ENCODE results near the gene ABTB2.
A peak's percentile ranks its signal among the peaks of the same experiment; 100 is the strongest.

The ABTB2 gene

DNA sequence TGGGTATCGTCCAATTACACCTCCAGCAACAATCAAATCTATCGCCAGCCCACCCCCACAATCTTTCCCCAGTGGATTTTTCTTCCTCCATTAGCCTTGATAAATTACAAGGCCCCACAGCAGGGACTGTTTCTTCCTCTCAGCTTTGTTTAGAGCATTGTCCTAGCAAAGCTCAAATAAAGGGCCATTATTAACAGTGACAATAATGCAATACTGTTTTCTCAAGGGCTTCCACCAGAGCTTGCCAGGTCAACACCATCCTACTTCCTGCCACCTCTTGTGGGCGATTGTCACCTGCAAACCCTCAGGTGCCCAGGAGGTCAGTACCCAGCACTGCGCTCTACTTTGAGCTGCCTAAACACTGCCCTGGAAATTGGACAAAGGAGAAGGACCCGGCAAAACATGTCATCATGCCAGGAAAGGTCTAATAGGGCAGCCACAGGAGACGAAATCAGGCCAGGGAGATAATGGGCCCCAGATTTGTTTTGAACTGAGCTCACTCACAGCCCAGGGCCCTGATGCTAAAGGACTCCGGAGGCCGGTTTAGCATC is 95.2 kb downstream of the ABTB2 start:
- no peak overlapping the region for H3K4me3 ChIP-seq
- DNase-seq (ENCODE audit: low spot score in 2 of 2), result no peak
- no peaks in the 10 kb centered on the region for H3K36me3 ChIP-seq (replicated peaks)
- H3K27me3 ChIP-seq (ENCODE audit: low read depth), result no peaks in the 10 kb centered on the region
- in situ Hi-C loops (cut with MboI; ENCODE audit: low sequenced_read_pairs), result no loop called here
- no peaks in the 10 kb centered on the region for H3K4me1 ChIP-seq
- no peaks in the 10 kb centered on the region for H3K9me3 ChIP-seq

DNA sequence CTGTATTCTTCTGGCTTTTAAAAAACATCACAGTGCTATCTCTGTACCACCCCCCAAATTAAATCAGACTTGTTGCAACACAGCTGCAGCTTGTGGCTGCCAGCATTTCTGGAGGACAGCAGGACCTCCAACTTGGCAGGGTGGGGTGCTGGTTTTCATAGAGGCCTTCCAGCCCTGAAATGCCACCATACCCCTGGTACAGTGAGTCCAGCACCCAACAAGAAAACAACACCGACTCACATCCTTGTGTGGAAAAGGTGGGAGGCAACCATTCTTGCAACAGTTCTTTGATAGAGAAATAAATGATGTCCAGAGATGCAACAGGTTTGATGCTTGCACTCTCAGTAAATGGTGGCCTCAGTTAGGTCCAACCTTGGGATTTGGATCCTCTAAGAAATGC is 96.0 kb downstream of the ABTB2 start:
- H3K27me3 ChIP-seq (ENCODE audit: low read depth), result no peaks in the 10 kb centered on the region
- no peak for DNase-seq (ENCODE audit: low spot score in 2 of 2)
- in situ Hi-C loops (cut with MboI; ENCODE audit: low sequenced_read_pairs), result no loop called here
- H3K4me1 ChIP-seq, result no peaks in the 10 kb centered on the region
- H3K36me3 ChIP-seq (replicated peaks), result no peaks in the 10 kb centered on the region
- no peak overlapping the region for H3K4me3 ChIP-seq
- H3K9me3 ChIP-seq, result no peaks in the 10 kb centered on the region

DNA sequence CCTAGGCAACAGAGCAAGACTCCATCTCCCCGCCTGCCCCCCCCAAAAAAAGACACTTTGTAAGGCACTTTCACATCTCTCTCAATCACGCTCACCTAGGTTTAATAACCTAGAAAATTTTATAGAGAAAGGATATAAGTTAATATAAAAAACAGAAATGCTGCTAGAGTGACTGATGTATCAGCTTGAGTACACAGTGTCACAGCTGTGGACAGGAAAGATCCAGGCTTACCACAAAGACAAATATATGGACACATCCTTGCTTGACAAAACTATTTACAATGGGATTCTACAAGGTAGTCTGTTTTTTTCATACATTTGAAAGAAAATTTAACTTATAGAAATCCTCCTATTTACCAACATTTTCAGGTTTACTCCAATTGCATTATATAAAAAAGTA is 96.7 kb downstream of the ABTB2 start:
- Histone ChIP-seq H3K9me3 (no peaks in the 10 kb centered on the region), H3K4me3 (no peak overlapping the region), H3K27me3 (ENCODE audit: low read depth) (no peaks in the 10 kb centered on the region), H3K4me1 (no peaks in the 10 kb centered on the region), H3K36me3 (replicated peaks) (no peaks in the 10 kb centered on the region)
- DNase-seq (ENCODE audit: low spot score in 2 of 2), result no peak
- in situ Hi-C loops (cut with MboI; ENCODE audit: low sequenced_read_pairs), result no loop called here

DNA sequence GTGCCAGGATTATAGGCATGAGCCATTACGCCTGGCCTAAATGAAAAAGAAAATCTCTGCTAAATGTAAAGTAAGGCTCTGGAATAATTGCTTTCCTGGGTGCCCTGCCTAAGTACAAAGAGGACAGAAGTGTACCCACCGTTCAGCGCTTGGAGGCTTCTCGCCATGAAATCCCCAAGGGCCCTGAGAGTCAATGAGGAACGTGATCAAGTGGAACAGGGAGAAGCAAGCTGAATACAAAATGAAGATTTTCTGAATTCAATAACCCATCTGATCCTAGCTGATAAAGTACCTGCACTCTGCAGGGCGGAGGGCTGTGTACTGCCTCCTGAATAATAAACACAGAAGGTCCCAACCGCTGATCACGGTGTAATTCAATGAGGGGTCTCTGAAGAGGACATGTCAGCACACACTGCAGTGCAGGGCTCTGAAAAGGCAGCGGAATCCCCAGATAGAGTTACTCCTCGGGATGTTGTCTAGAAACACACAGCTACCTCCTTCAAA is 97.7 kb downstream of the ABTB2 start:
- no peak for DNase-seq (ENCODE audit: low spot score in 2 of 2)
- Histone ChIP-seq H3K36me3 (replicated peaks) (no peaks in the 10 kb centered on the region), H3K4me3 (no peak overlapping the region), H3K4me1 (no peaks in the 10 kb centered on the region), H3K27me3 (ENCODE audit: low read depth) (no peaks in the 10 kb centered on the region), H3K9me3 (no peaks in the 10 kb centered on the region)
- in situ Hi-C loops (cut with MboI; ENCODE audit: low sequenced_read_pairs), result no loop called here

DNA sequence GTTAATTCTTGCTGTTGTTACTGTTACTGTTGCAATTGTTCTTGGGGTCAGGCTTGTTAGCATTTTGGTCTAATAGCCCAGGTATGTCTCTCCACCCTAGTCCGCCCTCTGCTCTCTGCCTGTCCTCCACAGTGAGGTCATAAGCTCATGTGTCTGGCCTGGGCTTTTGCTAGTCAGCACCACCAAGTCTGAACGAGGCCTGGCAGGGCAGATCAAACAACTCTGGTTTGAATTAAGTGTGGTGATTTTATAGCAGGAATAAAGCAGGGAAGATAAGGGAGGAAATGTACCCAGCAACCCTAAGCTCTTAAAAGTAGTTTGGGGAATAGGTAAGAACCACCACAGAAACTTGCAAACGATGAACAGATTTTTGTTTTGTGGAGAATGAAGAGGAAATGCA is 98.7 kb downstream of the ABTB2 start:
- DNase-seq (ENCODE audit: low spot score in 2 of 2), result no peak
- H3K9me3 ChIP-seq, result no peaks in the 10 kb centered on the region
- H3K27me3 ChIP-seq (ENCODE audit: low read depth), result no peaks in the 10 kb centered on the region
- in situ Hi-C loops (cut with MboI; ENCODE audit: low sequenced_read_pairs), result no loop called here
- H3K4me3 ChIP-seq, result no peak overlapping the region
- H3K4me1 ChIP-seq, result no peaks in the 10 kb centered on the region
- H3K36me3 ChIP-seq (replicated peaks), result no peaks in the 10 kb centered on the region

DNA sequence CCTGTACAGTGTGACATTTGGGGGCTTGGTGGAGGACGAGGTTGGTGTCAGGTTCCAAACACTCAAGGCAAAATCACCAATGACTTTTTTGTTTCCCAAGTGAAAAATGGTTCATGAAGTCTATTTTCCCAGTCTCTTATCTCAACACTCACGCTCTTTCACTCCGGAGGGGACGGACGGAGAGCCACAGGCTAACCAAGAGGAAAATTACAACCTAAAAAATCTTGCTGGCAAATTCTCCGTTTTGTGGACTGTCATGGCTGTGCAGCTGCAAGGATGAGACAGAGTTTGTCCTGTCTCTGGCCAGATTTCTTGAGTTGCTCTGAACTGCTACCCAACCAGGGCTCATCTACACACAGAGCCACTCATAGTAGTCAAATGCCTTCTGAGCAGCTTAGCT is 101.2 kb downstream of the ABTB2 start:
- H3K36me3 ChIP-seq (replicated peaks), result no peaks in the 10 kb centered on the region
- in situ Hi-C loops (cut with MboI; ENCODE audit: low sequenced_read_pairs), result no loop called here
- H3K27me3 ChIP-seq (ENCODE audit: low read depth), result no peaks in the 10 kb centered on the region
- no peaks in the 10 kb centered on the region for H3K9me3 ChIP-seq
- H3K4me1 ChIP-seq, result no peaks in the 10 kb centered on the region
- DNase-seq (ENCODE audit: low spot score in 2 of 2), result no peak
- no peak overlapping the region for H3K4me3 ChIP-seq

DNA sequence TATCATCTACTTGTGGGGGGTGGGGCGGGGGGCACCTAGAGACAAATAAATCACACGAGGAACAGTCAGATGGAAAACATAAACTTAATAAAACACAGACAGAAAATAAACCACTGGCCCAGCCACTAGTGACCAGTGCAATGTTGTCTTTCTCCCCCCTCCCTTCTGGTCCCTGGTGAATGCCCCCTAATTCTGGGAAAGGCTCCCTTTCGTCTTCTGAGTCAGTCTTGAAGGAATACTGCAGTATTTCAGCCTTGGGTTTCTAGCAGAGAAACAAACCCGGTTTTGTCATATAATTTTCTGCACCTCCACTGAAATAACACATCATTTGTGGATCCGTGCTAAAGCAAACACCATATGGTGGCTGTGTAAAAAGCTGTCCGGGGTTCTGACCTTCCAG is 101.7 kb downstream of the ABTB2 start:
- Histone ChIP-seq H3K9me3 (no peaks in the 10 kb centered on the region), H3K36me3 (replicated peaks) (no peaks in the 10 kb centered on the region), H3K4me3 (no peak overlapping the region), H3K27me3 (ENCODE audit: low read depth) (no peaks in the 10 kb centered on the region), H3K4me1 (no peaks in the 10 kb centered on the region; the same call in 1 of the 2 replicates)
- in situ Hi-C loops (cut with MboI; ENCODE audit: low sequenced_read_pairs), result no loop called here
- DNase-seq (ENCODE audit: low spot score in 2 of 2), result no peak

DNA sequence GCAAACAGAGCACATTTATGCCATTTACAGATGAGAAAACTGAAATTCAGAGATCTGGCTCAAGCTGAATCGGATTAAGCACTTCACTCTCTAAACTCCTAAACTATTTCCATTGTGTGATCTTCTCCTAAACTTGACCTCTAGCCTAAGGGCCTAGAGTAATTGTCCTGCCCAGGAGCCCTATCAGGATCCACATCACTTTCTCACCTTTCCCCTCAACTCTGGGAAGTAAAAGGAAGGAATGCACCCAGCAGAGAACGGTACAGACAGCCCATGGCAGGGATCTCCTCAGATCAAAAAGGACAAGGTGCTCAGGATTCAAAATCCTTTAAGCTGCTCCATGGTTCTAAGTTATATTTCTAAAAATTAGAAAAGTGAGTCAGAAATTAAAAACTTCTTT is 102.7 kb downstream of the ABTB2 start:
- no peaks in the 10 kb centered on the region for H3K27me3 ChIP-seq (ENCODE audit: low read depth)
- in situ Hi-C loops (cut with MboI; ENCODE audit: low sequenced_read_pairs), result no loop called here
- no peak overlapping the region for H3K4me3 ChIP-seq
- no peaks in the 10 kb centered on the region; the same call in 1 of the 2 replicates for H3K4me1 ChIP-seq
- H3K36me3 ChIP-seq (replicated peaks), result no peaks in the 10 kb centered on the region
- no peaks in the 10 kb centered on the region for H3K9me3 ChIP-seq
- no peak for DNase-seq (ENCODE audit: low spot score in 2 of 2)

DNA sequence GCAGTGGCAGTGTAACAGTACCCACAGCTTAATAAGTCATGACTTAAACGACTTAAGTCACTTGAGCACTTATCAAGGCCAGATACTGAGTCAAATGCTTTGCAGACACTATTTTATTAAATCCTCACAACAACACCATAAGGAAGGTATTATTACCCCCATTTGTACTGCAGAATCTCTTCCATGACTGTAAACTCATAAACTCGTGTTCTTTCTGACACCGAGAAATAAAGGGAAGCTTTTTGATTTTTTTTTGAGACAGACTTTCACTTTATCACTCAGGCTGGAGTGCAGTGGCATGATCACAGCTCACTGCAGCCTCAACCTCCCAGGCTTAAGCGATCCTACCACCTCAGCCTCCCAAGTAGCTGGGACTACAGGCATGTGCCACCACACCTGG is 103.8 kb downstream of the ABTB2 start:
- no peaks in the 10 kb centered on the region for H3K9me3 ChIP-seq
- in situ Hi-C loops (cut with MboI; ENCODE audit: low sequenced_read_pairs), result no loop called here
- no peak for DNase-seq (ENCODE audit: low spot score in 2 of 2)
- no peaks in the 10 kb centered on the region for H3K27me3 ChIP-seq (ENCODE audit: low read depth)
- H3K4me1 ChIP-seq, result no peaks in the 10 kb centered on the region; the same call in 1 of the 2 replicates
- H3K36me3 ChIP-seq (replicated peaks), result no peaks in the 10 kb centered on the region
- no peak overlapping the region for H3K4me3 ChIP-seq

DNA sequence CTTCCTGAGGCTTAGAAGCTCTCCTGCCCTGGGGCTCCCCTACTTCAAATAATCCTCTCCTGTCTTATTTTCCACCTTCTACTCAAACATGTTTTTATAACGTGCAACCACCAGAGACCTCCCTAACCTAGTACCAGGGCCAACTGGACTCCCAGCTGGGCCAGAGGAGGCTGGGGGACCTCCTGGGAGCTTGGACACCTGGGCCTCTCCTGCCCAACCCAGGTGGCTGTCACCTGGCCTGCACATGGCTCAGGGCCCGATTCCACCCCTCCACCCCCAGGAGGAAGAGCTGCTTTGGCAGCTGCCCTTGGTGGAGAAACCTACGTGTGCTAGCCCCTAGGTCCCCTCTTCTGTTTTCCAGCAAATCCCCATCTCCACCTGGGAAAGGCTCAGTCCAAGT is 105.2 kb downstream of the ABTB2 start:
- no peaks in the 10 kb centered on the region for H3K9me3 ChIP-seq
- no peak for DNase-seq (ENCODE audit: low spot score in 2 of 2)
- in situ Hi-C loops (cut with MboI; ENCODE audit: low sequenced_read_pairs), result no loop called here
- no peaks in the 10 kb centered on the region for H3K36me3 ChIP-seq (replicated peaks)
- H3K27me3 ChIP-seq (ENCODE audit: low read depth), result no peaks in the 10 kb centered on the region
- H3K4me3 ChIP-seq, result no peak overlapping the region
- no peaks in the 10 kb centered on the region; the same call in 1 of the 2 replicates for H3K4me1 ChIP-seq

DNA sequence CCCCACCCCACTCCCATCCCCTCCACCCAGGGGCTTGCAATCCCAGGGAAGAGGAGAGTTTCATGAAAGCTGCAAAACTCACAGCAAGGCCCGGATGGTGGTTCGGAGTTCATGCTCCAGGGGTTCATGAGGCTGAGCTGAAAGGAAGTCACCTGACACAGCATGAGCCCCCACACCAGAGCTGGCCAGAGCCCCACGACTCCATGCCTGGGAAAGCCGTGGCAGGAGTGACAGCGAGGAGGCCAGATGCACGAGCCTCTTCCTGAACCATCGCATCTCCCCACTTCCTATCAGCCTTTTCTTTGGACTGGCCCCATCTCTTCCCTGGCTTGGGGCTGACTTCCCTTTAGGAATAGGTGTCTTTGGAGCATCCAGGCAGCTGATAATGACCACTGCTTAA is 105.8 kb downstream of the ABTB2 start:
- in situ Hi-C loops (cut with MboI; ENCODE audit: low sequenced_read_pairs), result no loop called here
- H3K4me1 ChIP-seq, result no peaks in the 10 kb centered on the region; the same call in 1 of the 2 replicates
- H3K36me3 ChIP-seq (replicated peaks), result no peaks in the 10 kb centered on the region
- H3K4me3 ChIP-seq, result no peak overlapping the region
- no peaks in the 10 kb centered on the region for H3K27me3 ChIP-seq (ENCODE audit: low read depth)
- H3K9me3 ChIP-seq, result no peaks in the 10 kb centered on the region
- no peak for DNase-seq (ENCODE audit: low spot score in 2 of 2)

DNA sequence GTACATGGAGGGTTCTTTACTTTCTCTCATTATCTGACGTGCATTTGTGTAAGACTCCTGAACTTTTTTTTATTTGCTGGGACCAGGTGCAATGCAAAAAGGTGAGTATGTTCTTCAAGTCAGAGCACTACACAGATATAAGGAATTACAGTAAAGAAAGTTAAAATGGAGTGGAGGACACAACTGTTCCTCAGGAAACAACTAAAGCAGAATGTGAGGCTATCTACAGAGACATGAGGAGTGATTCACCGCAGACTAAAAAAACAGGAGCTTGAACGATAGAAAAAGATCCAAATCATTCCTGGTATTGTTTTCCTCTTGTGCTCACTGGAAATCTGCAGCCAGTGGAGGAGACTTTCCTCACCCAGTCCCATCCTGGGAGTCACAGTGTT is 106.2 kb downstream of the ABTB2 start:
- in situ Hi-C loops (cut with MboI; ENCODE audit: low sequenced_read_pairs), result no loop called here
- Histone ChIP-seq H3K36me3 (replicated peaks) (no peaks in the 10 kb centered on the region), H3K9me3 (no peaks in the 10 kb centered on the region), H3K4me3 (no peak overlapping the region), H3K27me3 (ENCODE audit: low read depth) (no peaks in the 10 kb centered on the region), H3K4me1 (no peaks in the 10 kb centered on the region; the same call in 1 of the 2 replicates)
- DNase-seq (ENCODE audit: low spot score in 2 of 2), result no peak

DNA sequence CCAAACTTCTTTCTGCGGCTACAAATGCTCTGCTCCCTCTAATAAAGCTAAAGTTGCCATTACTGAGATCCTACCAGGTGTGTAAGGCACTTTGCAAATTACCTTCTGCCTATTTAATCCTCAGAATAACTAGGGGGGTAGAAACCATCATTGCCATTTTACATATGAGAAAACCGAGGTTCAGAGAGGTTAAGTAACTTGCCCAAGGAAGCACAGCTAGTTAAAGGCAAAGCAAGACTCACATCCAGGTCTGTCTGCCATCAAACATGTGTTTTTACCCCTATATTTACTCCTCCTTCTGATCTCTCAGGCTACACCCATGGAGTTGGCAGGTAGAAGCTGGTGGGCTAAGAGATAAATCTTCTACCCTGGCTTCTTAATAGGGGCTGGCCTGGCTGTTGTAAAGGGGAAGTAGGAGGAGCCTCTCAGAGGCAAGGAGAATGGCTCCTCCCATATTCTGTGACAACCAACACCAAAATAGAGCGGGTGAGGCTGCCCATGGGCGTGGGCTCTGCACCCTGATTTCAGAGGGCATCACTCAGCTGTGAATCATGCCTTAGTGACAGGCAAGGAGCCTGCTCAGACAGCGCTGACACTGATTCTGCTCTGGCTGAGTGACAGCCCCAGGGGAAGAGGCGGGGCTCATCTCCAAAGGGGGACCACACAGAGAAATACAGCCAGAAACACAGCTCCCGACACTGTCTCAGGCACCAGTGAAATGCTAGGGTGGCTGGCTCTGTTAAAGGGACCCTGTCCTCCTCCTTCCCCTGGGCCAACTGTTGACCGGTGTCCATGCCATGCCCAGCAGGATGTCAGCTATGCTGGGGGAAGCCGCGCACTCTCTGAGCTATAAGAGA is 106.8 kb downstream of the ABTB2 start:
- DNase-seq (ENCODE audit: low spot score in 2 of 2), result peak in 1 of 2 experiments; percentile 14
- in situ Hi-C loops (cut with MboI; ENCODE audit: low sequenced_read_pairs), result no loop called here
- Histone ChIP-seq H3K4me1 (no peaks in the 10 kb centered on the region; the same call in 1 of the 2 replicates), H3K27me3 (ENCODE audit: low read depth) (no peaks in the 10 kb centered on the region), H3K9me3 (no peaks in the 10 kb centered on the region), H3K36me3 (replicated peaks) (no peaks in the 10 kb centered on the region), H3K4me3 (no peak overlapping the region)

DNA sequence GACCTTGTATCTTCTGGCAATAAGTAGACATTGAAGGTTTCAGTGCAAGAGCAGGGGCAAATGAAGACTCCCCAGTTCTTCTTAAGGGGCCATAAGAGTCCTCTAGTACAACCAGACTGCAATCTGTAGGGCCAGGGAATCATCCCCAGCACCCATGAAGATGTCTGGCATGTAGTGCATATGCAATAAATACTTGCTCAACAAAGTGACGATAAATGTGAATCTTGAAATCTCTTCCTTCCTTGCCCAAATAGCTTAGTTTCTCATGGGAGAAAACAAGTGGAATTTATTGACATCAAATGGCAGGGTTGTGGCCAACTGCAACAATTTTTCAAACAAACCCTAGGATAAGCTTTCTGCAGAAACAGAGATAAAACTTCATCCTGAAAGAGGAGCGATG is 107.6 kb downstream of the ABTB2 start:
- DNase-seq (ENCODE audit: low spot score in 2 of 2), result no peak
- no peak overlapping the region for H3K4me3 ChIP-seq
- no peaks in the 10 kb centered on the region; the same call in 1 of the 2 replicates for H3K4me1 ChIP-seq
- in situ Hi-C loops (cut with MboI; ENCODE audit: low sequenced_read_pairs), result no loop called here
- H3K9me3 ChIP-seq, result no peaks in the 10 kb centered on the region
- no peaks in the 10 kb centered on the region for H3K36me3 ChIP-seq (replicated peaks)
- H3K27me3 ChIP-seq (ENCODE audit: low read depth), result no peaks in the 10 kb centered on the region

Data from HAP-1 (cell line).